ENCODE results near the gene ZMIZ1.

DNA sequence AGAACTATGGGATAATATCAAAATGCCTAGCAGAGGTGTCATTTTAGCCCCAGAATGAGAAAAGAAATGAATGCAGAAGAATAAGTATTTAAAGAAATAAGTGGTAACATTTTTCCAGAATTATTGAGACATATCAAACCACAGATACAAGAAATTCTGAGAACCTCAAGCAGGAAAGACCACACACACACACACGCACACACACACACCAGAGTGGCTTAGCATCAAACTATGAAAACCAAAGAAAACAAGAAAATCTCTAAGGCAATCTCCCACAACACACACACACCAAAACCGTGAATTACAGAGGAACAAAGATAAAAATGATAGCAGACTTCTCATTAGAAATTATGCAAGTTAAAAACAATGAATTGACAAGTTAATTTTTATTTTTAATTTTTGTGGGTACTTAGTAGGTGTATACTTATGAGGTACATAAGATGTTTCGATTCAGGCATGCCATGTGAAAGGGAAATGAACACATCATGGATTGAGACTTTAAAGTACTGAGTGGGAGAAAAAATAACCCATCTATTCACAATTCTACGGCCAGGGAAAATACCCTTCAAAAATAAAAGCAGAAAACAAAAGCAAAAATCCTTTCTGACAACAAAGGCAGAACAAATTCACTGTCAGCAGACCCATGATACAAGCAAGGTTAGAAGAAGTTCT, 293.1 kb downstream of the ZMIZ1 start:
- TF ChIP-seq, protein P1, sequence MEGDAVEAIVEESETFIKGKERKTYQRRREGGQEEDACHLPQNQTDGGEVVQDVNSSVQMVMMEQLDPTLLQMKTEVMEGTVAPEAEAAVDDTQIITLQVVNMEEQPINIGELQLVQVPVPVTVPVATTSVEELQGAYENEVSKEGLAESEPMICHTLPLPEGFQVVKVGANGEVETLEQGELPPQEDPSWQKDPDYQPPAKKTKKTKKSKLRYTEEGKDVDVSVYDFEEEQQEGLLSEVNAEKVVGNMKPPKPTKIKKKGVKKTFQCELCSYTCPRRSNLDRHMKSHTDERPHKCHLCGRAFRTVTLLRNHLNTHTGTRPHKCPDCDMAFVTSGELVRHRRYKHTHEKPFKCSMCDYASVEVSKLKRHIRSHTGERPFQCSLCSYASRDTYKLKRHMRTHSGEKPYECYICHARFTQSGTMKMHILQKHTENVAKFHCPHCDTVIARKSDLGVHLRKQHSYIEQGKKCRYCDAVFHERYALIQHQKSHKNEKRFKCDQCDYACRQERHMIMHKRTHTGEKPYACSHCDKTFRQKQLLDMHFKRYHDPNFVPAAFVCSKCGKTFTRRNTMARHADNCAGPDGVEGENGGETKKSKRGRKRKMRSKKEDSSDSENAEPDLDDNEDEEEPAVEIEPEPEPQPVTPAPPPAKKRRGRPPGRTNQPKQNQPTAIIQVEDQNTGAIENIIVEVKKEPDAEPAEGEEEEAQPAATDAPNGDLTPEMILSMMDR (IDR thresholded peaks at IDR 0.05; ENCODE audit: low read depth, low read length, missing input control), result no peak
- TF ChIP-seq RXRA (IDR thresholded peaks at IDR 0.05), result no peak
- TF ChIP-seq, protein P2, sequence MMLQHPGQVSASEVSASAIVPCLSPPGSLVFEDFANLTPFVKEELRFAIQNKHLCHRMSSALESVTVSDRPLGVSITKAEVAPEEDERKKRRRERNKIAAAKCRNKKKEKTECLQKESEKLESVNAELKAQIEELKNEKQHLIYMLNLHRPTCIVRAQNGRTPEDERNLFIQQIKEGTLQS (IDR thresholded peaks at IDR 0.05), result no peak
- no peak for TF ChIP-seq GABPA (IDR thresholded peaks at IDR 0.05 in 1 of 2, conservative IDR thresholded peaks at IDR 0.05 in 1 of 2)
- TF ChIP-seq RAD21 (IDR thresholded peaks at IDR 0.05), result no peak
- no peak for TF ChIP-seq TAF1 (conservative IDR thresholded peaks at IDR 0.05)
- TF ChIP-seq JUND (IDR thresholded peaks at IDR 0.05), result no peak
- TF ChIP-seq, protein P3, sequence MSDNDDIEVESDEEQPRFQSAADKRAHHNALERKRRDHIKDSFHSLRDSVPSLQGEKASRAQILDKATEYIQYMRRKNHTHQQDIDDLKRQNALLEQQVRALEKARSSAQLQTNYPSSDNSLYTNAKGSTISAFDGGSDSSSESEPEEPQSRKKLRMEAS (IDR thresholded peaks at IDR 0.05), result no peak
